ENCODE data around the gene LPCAT1. TPM values are rescaled to one million over a fixed set of nuclear protein-coding genes. Genes with fewer than 3 reads are reported as not detected.

LPCAT1 gene
- total and polyA plus RNA-seq, 10 of the 15 experiments (the other 5 are each of a cell fraction or from before 2014, with no cell fraction given), result 2.3 to 109 (median 72.7) TPM

DNA sequence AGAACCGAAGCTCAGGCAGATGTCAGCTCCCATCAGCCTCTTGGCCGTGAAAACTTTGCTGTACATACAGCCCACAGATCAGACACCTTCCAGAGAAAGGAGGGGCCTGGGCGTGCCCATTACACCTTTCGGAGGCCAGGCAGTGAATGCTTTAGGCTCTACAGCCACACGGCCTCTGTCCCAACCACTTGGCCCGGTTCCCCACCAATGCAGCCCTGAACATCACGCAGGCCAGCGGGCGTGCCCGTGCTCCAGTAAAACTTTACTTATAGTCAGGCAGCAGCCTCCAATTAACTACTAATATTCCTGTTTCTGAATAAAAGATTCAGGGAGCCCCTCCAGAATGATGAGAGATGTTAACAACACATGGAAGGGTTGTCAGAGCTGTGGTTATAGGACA, 23.9 kb downstream of the LPCAT1 start:
- Histone ChIP-seq H3K27ac (ENCODE audit: control insufficient read depth, insufficient read depth) (peak overlapping the region; percentile 87), H3K4me2 (ENCODE audit: control insufficient read depth, insufficient read depth) (peak overlapping the region; percentile 95), H3K27me3 (replicated peaks in 1 of 2; ENCODE audit: control insufficient read depth in 2 of 2, insufficient read depth in 2 of 2, low read length in 1 of 2) (no peaks in the 10 kb centered on the region), H3K4me1 (ENCODE audit: control insufficient read depth, insufficient read depth, low read length) (peaks cover 98% of the 10 kb centered on the region), H3K79me2 (ENCODE audit: control insufficient read depth, insufficient read depth, low read length) (peaks cover 64% of the 10 kb centered on the region), H2AFZ (ENCODE audit: control insufficient read depth, low read depth, low read length) (no peak overlapping the region), H3K9me3 (replicated peaks; ENCODE audit: control insufficient read depth, insufficient read depth, low read length) (no peaks in the 10 kb centered on the region), H3K36me3 (ENCODE audit: control insufficient read depth in 2 of 2, insufficient read depth in 2 of 2, low read length in 1 of 2) (peaks cover 6 to 24% of the 10 kb centered on the region in 2 experiments), H3K9ac (ENCODE audit: control insufficient read depth, insufficient read depth, low read length) (peak overlapping the region; percentile 60), H3K4me3 (no peak overlapping the region), H4K20me1 (ENCODE audit: control insufficient read depth, insufficient read depth) (no peaks in the 10 kb centered on the region)
- SMC1A ChIA-PET (ENCODE audit: uncharacterized antibody, unreplicated experiment), result interaction anchor here (0.7 to 6.1 kb wide), 10 partner anchors 10 to 94 kb away, joined by 3 to 93 read pairs (median 3); no protein-coding TSS in a partner anchor
- ATAC-seq (no peak), DNase-seq (ENCODE audit: low read depth, low spot score) (no peak), FAIRE-seq (no peak)
- intact Hi-C loops (cut with micrococcal nuclease; ENCODE audit: unreplicated experiment) (loop anchor here (1.0 to 10.0 kb wide), 4 partner anchors 15 to 188 kb away; partner anchors contain the start of gene CLPTM1L), in situ Hi-C loops (cut with MboI) (no loop called here)
- no TSS peak for BruUV-seq (replicated peaks)
- POLR2A ChIA-PET, result interaction anchor here (1.0 to 6.3 kb wide), 6 partner anchors 13 to 36 kb away, joined by 3 to 108 read pairs (median 8); partner anchors contain the start of gene LPCAT1
- CTCF ChIA-PET, result interaction anchor here (1.3 to 3.7 kb wide), 5 partner anchors 10 to 37 kb away, joined by 7 to 20 read pairs (median 11); no protein-coding TSS in a partner anchor
- no peak for TF ChIP-seq CBX3 (IDR thresholded peaks at IDR 0.05; ENCODE audit: borderline replicate concordance, low read depth)
- no peak for TF ChIP-seq KDM1A (IDR thresholded peaks at IDR 0.05; ENCODE audit: borderline replicate concordance)
- 91% methylated on average over 10 of the region's 10 CpGs for WGBS (ENCODE audit: insufficient coverage, insufficient replicate concordance, low lambda C conversion rate, missing lambda C conversion rate)
- RAD21 ChIA-PET (ENCODE audit: unreplicated experiment), result interaction anchor here (1.1 to 3.7 kb wide), 5 partner anchors 10 to 94 kb away, joined by 3 to 33 read pairs (median 18); partner anchors contain the start of gene LPCAT1

DNA sequence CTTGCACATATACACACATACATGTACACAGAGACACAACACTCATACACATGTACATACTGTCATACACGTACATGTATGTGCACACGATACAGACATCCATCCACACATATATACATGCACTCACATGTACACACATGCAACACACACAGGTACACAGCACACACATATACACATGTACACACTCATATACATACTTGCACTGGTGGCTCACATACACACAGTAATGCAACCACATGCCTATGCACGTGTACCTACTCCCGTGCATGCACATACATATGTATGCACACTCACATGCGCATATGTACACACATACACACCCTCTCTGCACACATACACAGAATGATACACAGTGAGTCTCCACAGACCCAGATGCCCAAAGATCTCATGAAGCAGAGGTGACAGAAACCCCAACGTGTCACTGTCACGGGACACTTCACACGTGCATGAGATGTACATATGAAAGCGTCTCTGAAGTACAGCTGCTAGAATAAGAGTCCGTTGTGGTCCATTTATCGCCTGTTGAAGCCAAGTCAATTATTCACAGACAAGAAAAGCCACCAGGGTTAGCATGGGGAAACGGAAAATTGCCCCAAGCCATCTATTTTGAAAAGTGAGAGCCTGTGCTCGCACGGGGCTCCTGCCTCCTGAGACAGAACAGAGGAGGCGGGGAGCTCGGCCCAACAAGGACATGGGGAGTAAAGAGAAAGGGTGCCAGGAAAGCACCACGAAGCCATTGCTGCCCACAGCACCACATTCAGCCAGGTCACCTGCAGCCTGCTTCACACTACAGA, 24.9 kb downstream of the LPCAT1 start:
- POLR2A ChIA-PET, result interaction anchor here (1.0 to 6.3 kb wide), 6 partner anchors 12 to 37 kb away, joined by 3 to 108 read pairs (median 8); partner anchors contain the start of gene LPCAT1
- Histone ChIP-seq H3K36me3 (ENCODE audit: control insufficient read depth in 2 of 2, insufficient read depth in 2 of 2, low read length in 1 of 2) (peaks cover 6 to 26% of the 10 kb centered on the region in 2 experiments), H3K4me3 (no peak overlapping the region), H3K4me1 (ENCODE audit: control insufficient read depth, insufficient read depth, low read length) (peaks cover 98% of the 10 kb centered on the region), H3K27me3 (replicated peaks in 1 of 2; ENCODE audit: control insufficient read depth in 2 of 2, insufficient read depth in 2 of 2, low read length in 1 of 2) (no peaks in the 10 kb centered on the region), H3K79me2 (ENCODE audit: control insufficient read depth, insufficient read depth, low read length) (peaks cover 66% of the 10 kb centered on the region), H3K9ac (ENCODE audit: control insufficient read depth, insufficient read depth, low read length) (peak overlapping the region; percentile 60), H4K20me1 (ENCODE audit: control insufficient read depth, insufficient read depth) (no peaks in the 10 kb centered on the region), H3K9me3 (replicated peaks; ENCODE audit: control insufficient read depth, insufficient read depth, low read length) (no peaks in the 10 kb centered on the region), H3K4me2 (ENCODE audit: control insufficient read depth, insufficient read depth) (peak overlapping the region; percentile 95), H2AFZ (ENCODE audit: control insufficient read depth, low read depth, low read length) (no peak overlapping the region), H3K27ac (ENCODE audit: control insufficient read depth, insufficient read depth) (peak overlapping the region; percentile 87)
- CTCF ChIA-PET, result interaction anchor here (1.3 to 3.7 kb wide), 5 partner anchors 9 to 38 kb away, joined by 7 to 20 read pairs (median 11); no protein-coding TSS in a partner anchor
- SMC1A ChIA-PET (ENCODE audit: uncharacterized antibody, unreplicated experiment), result interaction anchor here (0.7 to 6.1 kb wide), 12 partner anchors 11 to 95 kb away, joined by 3 to 93 read pairs (median 3); no protein-coding TSS in a partner anchor
- DNase-seq (ENCODE audit: low read depth, low spot score) (peak; percentile 90), ATAC-seq (peak; percentile 50), FAIRE-seq (peak; percentile 52)
- in situ Hi-C loops (cut with MboI), result no loop called here
- WGBS (ENCODE audit: insufficient coverage, insufficient replicate concordance, low lambda C conversion rate, missing lambda C conversion rate), result 8% methylated on average over 17 of the region's 17 CpGs
- intact Hi-C loops (cut with micrococcal nuclease; ENCODE audit: unreplicated experiment), result loop anchor here (1.0 to 10.0 kb wide), 5 partner anchors 10 to 187 kb away; partner anchors contain the start of gene CLPTM1L
- no TSS peak for BruUV-seq (replicated peaks)
- RAD21 ChIA-PET (ENCODE audit: unreplicated experiment), result interaction anchor here (1.1 to 3.7 kb wide), 7 partner anchors 9 to 95 kb away, joined by 3 to 33 read pairs (median 13); partner anchors contain the start of gene LPCAT1
- TF ChIP-seq POLR2AphosphoS5 (IDR thresholded peaks at IDR 0.05; ENCODE audit: low read length) (no peak; the same call in none of the 2 replicates), NRF1 (conservative IDR thresholded peaks at IDR 0.05; ENCODE audit: low read depth, low read length) (no peak), YBX1 (IDR thresholded peaks at IDR 0.05) (no peak), KLF5 (IDR thresholded peaks at IDR 0.05; ENCODE audit: partially characterized antibody) (no peak)
- TF ChIP-seq, protein P1, sequence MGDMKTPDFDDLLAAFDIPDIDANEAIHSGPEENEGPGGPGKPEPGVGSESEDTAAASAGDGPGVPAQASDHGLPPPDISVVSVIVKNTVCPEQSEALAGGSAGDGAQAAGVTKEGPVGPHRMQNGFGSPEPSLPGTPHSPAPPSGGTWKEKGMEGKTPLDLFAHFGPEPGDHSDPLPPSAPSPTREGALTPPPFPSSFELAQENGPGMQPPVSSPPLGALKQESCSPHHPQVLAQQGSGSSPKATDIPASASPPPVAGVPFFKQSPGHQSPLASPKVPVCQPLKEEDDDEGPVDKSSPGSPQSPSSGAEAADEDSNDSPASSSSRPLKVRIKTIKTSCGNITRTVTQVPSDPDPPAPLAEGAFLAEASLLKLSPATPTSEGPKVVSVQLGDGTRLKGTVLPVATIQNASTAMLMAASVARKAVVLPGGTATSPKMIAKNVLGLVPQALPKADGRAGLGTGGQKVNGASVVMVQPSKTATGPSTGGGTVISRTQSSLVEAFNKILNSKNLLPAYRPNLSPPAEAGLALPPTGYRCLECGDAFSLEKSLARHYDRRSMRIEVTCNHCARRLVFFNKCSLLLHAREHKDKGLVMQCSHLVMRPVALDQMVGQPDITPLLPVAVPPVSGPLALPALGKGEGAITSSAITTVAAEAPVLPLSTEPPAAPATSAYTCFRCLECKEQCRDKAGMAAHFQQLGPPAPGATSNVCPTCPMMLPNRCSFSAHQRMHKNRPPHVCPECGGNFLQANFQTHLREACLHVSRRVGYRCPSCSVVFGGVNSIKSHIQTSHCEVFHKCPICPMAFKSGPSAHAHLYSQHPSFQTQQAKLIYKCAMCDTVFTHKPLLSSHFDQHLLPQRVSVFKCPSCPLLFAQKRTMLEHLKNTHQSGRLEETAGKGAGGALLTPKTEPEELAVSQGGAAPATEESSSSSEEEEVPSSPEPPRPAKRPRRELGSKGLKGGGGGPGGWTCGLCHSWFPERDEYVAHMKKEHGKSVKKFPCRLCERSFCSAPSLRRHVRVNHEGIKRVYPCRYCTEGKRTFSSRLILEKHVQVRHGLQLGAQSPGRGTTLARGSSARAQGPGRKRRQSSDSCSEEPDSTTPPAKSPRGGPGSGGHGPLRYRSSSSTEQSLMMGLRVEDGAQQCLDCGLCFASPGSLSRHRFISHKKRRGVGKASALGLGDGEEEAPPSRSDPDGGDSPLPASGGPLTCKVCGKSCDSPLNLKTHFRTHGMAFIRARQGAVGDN (IDR thresholded peaks at IDR 0.05), result peak; percentile 81
- TF ChIP-seq, protein P2, sequence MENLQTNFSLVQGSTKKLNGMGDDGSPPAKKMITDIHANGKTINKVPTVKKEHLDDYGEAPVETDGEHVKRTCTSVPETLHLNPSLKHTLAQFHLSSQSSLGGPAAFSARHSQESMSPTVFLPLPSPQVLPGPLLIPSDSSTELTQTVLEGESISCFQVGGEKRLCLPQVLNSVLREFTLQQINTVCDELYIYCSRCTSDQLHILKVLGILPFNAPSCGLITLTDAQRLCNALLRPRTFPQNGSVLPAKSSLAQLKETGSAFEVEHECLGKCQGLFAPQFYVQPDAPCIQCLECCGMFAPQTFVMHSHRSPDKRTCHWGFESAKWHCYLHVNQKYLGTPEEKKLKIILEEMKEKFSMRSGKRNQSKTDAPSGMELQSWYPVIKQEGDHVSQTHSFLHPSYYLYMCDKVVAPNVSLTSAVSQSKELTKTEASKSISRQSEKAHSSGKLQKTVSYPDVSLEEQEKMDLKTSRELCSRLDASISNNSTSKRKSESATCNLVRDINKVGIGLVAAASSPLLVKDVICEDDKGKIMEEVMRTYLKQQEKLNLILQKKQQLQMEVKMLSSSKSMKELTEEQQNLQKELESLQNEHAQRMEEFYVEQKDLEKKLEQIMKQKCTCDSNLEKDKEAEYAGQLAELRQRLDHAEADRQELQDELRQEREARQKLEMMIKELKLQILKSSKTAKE (IDR thresholded peaks at IDR 0.05; ENCODE audit: low read depth, poor library complexity, severe bottlenecking), result peak; percentile 90
